HL-60 (cell line): ENCODE measurements around the gene ARHGEF4.
"Not testable (repeated sequence)": the region's sequence is repeated elsewhere in the genome, so short reads cannot be mapped to it uniquely, and the experiment has no call there.

ENCODE experiments used
- DNase-seq, 2 experiments: peaks; one replicate each; pipeline ENCODE4 v3.0.0-alpha.2; 2010 to 2020; ENCODE audit warnings: low read depth in 1 of 2, low spot score in 1 of 2
- H3K27ac ChIP-seq: fragments of 250-450 bp; sonication (Bioruptor Pico); replicated peaks from 2 replicates; pipeline ENCODE4 v1.5.1; 2020; ENCODE audit warnings: mild to moderate bottlenecking, moderate library complexity
- H3K27me3 ChIP-seq: fragments of 250-450 bp; sonication (Bioruptor Pico); 2 replicates; pipeline ENCODE4 v1.5.1; 2021; ENCODE audit warnings: mild to moderate bottlenecking, moderate library complexity; ENCODE audit not compliant: insufficient read depth, poor library complexity, severe bottlenecking
- H3K4me3 ChIP-seq: replicated peaks from 2 replicates; pipeline ENCODE4 v1.5.1; 2011; ENCODE audit warnings: mild to moderate bottlenecking, control low read depth, low read length; ENCODE audit not compliant: insufficient read depth
- GABPA ChIP-seq: IDR thresholded peaks from 2 replicates; pipeline ENCODE4 v1.6.1; 2012; ENCODE audit warnings: low read depth
- POLR2AphosphoS5 ChIP-seq: IDR thresholded peaks from 2 replicates; pipeline ENCODE4 v1.6.1; 2012; ENCODE audit warnings: low read depth
- SPI1 ChIP-seq: IDR thresholded peaks from 2 replicates; pipeline ENCODE4 v1.6.1; 2012; ENCODE audit warnings: low read depth, mild to moderate bottlenecking, borderline replicate concordance
- TF ChIP-seq, protein P1 (sequence below): IDR thresholded peaks from one replicate; pipeline ENCODE4 v1.5.1; 2011; ENCODE audit warnings: low read length, control low read depth, inconsistent platforms; ENCODE audit not compliant: insufficient read depth
- TF ChIP-seq, protein P2 (sequence below): IDR thresholded peaks from 2 replicates; pipeline ENCODE4 v1.6.1; 2012; ENCODE audit warnings: low read depth; ENCODE audit not compliant: insufficient replicate concordance

Gene ARHGEF4

DNA sequence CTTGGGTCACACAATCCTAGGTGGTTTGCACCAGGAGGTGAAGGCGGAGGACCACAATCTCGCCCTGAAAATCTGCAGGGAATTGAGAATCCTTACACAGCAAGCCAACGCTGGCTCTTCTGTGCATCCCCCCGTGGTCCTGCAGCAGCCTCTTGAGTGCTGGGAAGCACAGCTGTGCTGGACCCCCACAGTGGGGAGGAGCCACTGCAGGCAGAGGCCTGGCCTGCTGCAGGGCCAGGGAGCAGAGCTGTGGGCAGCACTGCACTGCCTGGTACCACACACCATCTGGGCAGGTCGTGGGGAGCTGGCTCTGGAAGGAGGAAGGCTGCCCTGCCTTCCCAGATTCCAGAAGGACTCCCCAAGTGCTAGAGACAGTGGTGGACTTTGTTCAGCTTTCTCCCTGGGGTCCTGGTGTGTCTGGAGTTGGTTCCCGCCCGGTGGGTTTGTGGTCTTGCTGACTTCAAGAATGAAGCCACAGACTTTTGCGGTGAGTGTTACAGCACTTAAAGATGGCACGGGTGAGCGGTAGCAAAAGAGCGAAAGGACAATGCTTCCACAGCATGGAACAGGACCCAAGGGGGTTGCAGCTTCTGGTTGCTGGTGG, 150.3 kb downstream of the ARHGEF4 start:
- no peak for TF ChIP-seq GABPA
- TF ChIP-seq, protein P1, sequence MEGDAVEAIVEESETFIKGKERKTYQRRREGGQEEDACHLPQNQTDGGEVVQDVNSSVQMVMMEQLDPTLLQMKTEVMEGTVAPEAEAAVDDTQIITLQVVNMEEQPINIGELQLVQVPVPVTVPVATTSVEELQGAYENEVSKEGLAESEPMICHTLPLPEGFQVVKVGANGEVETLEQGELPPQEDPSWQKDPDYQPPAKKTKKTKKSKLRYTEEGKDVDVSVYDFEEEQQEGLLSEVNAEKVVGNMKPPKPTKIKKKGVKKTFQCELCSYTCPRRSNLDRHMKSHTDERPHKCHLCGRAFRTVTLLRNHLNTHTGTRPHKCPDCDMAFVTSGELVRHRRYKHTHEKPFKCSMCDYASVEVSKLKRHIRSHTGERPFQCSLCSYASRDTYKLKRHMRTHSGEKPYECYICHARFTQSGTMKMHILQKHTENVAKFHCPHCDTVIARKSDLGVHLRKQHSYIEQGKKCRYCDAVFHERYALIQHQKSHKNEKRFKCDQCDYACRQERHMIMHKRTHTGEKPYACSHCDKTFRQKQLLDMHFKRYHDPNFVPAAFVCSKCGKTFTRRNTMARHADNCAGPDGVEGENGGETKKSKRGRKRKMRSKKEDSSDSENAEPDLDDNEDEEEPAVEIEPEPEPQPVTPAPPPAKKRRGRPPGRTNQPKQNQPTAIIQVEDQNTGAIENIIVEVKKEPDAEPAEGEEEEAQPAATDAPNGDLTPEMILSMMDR = no peak
- TF ChIP-seq, protein P2, sequence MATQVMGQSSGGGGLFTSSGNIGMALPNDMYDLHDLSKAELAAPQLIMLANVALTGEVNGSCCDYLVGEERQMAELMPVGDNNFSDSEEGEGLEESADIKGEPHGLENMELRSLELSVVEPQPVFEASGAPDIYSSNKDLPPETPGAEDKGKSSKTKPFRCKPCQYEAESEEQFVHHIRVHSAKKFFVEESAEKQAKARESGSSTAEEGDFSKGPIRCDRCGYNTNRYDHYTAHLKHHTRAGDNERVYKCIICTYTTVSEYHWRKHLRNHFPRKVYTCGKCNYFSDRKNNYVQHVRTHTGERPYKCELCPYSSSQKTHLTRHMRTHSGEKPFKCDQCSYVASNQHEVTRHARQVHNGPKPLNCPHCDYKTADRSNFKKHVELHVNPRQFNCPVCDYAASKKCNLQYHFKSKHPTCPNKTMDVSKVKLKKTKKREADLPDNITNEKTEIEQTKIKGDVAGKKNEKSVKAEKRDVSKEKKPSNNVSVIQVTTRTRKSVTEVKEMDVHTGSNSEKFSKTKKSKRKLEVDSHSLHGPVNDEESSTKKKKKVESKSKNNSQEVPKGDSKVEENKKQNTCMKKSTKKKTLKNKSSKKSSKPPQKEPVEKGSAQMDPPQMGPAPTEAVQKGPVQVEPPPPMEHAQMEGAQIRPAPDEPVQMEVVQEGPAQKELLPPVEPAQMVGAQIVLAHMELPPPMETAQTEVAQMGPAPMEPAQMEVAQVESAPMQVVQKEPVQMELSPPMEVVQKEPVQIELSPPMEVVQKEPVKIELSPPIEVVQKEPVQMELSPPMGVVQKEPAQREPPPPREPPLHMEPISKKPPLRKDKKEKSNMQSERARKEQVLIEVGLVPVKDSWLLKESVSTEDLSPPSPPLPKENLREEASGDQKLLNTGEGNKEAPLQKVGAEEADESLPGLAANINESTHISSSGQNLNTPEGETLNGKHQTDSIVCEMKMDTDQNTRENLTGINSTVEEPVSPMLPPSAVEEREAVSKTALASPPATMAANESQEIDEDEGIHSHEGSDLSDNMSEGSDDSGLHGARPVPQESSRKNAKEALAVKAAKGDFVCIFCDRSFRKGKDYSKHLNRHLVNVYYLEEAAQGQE = no peak
- TF ChIP-seq POLR2AphosphoS5 = no peak
- TF ChIP-seq SPI1 = no peak
- DNase-seq = no peak
- Histone ChIP-seq H3K27me3 (no peaks in the 10 kb centered on the region), H3K27ac (no peak overlapping the region), H3K4me3 (no peak overlapping the region)

DNA sequence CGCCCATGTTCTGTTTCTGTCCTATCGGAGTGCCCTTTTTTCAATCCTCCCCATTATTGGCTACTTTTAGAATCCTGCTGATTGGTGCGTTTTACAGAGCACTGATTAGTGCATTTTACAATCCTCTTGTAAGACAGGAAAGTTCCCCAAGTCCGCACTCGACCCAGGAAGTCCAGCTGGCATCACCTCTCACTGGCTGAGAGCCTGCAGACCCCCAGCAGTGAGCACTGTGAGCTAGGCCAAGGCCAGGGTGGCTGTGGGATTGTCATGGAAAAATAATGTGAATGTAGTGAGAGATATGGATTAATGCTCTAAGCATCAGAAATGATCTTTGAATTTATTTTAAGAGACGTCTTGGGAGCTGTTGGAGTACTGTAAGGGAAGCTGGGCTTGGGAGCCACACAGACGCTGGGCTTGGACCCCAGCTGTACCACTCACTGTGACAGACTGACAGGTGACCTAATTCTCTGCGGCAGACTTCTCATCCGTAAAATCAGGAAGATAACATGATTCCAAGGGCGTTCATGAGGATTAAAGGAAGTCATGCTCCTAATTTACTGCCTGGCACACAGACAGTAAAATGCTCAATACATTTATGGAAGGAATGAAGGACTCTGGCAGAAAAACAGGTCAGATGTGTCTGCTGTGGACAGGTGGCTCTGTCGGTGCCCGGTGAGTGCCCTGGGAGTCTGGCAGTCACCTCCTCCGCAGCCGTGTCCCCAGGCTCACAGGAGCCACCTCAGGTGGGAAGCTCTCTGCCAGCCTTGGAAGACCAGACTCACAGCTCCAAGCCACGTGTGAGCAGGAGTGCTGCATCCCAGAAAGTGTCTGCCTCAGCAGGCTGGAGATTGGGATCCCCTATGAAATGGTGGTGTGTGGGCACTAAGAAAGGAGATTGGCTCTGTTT, 151.1 kb downstream of the ARHGEF4 start:
- TF ChIP-seq SPI1 (no peak), GABPA (no peak), POLR2AphosphoS5 (no peak)
- TF ChIP-seq, protein P1 = no peak
- TF ChIP-seq, protein P2 = no peak
- Histone ChIP-seq H3K27ac (no peak overlapping the region), H3K4me3 (no peak overlapping the region), H3K27me3 (no peaks in the 10 kb centered on the region)
- no peak for DNase-seq

DNA sequence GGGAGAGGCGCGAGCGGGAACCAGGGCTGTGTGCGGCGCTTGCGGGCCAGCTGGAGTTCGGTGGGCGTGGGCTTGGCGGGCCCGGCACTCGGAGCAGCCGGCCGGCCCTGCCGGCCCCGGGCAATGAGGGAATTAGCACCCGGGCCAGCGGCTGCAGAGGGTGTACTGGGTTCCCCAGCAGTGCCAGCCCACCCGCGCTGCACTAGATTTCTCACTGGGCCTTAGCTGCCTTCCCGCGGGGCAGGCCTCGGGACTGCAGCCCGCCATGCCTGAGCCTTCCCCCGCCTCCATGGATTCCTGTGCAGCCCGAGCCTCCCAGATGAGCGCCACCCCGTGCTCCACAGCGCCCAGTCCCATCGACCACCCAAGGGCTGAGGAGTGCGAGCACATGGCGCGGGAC, 154.7 kb downstream of the ARHGEF4 start:
- H3K4me3 ChIP-seq, DNase-seq, H3K27me3 ChIP-seq, H3K27ac ChIP-seq: not testable (repeated sequence)

DNA sequence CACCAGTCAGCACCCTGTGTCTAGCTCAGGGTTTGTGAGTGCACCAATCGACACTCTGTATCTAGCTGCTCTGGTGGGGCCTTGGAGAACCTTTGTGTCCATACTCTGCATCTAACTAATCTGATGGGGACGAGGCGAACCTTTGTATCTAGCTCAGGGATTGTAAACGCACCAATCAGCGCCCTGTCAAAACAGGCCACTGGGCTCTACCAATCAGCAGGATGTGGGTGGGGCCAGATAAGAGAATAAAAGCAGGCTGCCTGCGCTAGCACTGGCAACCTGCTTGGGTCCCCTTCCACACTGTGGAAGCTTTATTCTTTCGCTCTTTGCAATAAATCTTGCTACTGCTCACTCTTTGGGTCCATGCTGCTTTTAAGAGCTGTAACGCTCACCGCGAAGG, 155.3 kb downstream of the ARHGEF4 start:
- not testable (repeated sequence) for H3K27me3 ChIP-seq, DNase-seq, H3K27ac ChIP-seq, H3K4me3 ChIP-seq

DNA sequence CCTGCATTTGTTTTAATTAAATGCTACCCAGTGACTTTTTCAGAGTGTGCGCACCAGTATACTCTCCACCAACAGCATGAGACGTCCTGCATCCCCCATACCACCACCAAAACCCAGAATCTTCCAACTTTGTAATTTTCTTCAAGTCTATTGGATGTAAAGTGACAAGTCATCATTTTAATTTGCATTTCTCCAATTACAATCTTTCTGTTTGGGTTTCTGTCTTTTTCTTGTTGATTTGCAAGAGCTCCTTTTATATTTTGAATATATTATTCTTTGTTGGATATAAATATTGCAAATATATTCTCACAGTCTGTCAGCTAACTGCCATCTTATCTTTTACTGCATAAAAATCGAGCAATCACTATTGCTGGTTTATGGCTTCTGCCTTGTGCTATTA, 160.0 kb downstream of the ARHGEF4 start:
- TF ChIP-seq POLR2AphosphoS5 = no peak
- TF ChIP-seq, protein P2 = no peak
- TF ChIP-seq GABPA = no peak
- TF ChIP-seq, protein P1 = no peak
- TF ChIP-seq SPI1 = no peak
- H3K27me3 ChIP-seq = no peaks in the 10 kb centered on the region

More for the DNA sequence above, 160.0 kb downstream of the ARHGEF4 start:
- DNase-seq = no peak
- no peak overlapping the region for H3K4me3 ChIP-seq
- no peak overlapping the region for H3K27ac ChIP-seq
